ENCODE results near the gene ZNF595.
A peak's percentile ranks its signal among the peaks of the same experiment; 100 is the strongest.
"Not testable (repeated sequence)": the region's sequence is repeated elsewhere in the genome, so short reads cannot be mapped to it uniquely, and the experiment has no call there.

ZNF595 gene

GRCh38 chr4:86559-87324, 33.6 kb downstream of the ZNF595 start:
- DNase-seq (ENCODE audit: low read depth) = not testable (repeated sequence)

- DNase-seq (ENCODE audit: low read depth) = no peak
Observed at GRCh38 chr4:98386-98785, 45.3 kb downstream of the ZNF595 start.

GRCh38 chr4:99863-100262, 46.7 kb downstream of the ZNF595 start:
- no peak for DNase-seq (ENCODE audit: low read depth)

GRCh38 chr4:107083-107443, 53.9 kb downstream of the ZNF595 start:
- no peak for DNase-seq (ENCODE audit: low read depth)

GRCh38 chr4:107444-108429, 54.6 kb downstream of the ZNF595 start:
- no peak for DNase-seq (ENCODE audit: low read depth)

- no peak for DNase-seq (ENCODE audit: low read depth)
Observed at GRCh38 chr4:112771-113170, 59.6 kb downstream of the ZNF595 start.

GRCh38 chr4:113732-114131, 60.6 kb downstream of the ZNF595 start:
- DNase-seq (ENCODE audit: low read depth) = no peak

GRCh38 chr4:114149-114548, 61.0 kb downstream of the ZNF595 start:
- DNase-seq (ENCODE audit: low read depth) = no peak

- no peak for DNase-seq (ENCODE audit: low read depth)
Observed at GRCh38 chr4:116499-116898, 63.4 kb downstream of the ZNF595 start.

GRCh38 chr4:120616-121015, 67.5 kb downstream of the ZNF595 start:
- DNase-seq (ENCODE audit: low read depth) = no peak

GRCh38 chr4:121408-122084, 68.4 kb downstream of the ZNF595 start:
- DNase-seq (ENCODE audit: low read depth) = no peak

- not testable (repeated sequence) for DNase-seq (ENCODE audit: low read depth)
Observed at GRCh38 chr4:123922-124274, 70.8 kb downstream of the ZNF595 start.

- DNase-seq (ENCODE audit: low read depth) = peak; percentile 92
Observed at GRCh38 chr4:124275-125081, 71.4 kb downstream of the ZNF595 start, which contains the start of gene ZNF718. TSS of gene ZNF718 (plus strand) at chr4:124501. CDS start at chr4:124671, 170 bp downstream.

- no peak for DNase-seq (ENCODE audit: low read depth)
Observed at GRCh38 chr4:125091-125771, 72.1 kb downstream of the ZNF595 start.

GRCh38 chr4:125833-126232, 72.7 kb downstream of the ZNF595 start:
- DNase-seq (ENCODE audit: low read depth) = no peak

GRCh38 chr4:132483-132882, 79.4 kb downstream of the ZNF595 start:
- no peak for DNase-seq (ENCODE audit: low read depth)

Measured in HS-5 (cell line).